ENCODE data around the gene SETD4. TPM values are rescaled to one million over a fixed set of nuclear protein-coding genes. Genes with fewer than 3 reads are reported as not detected.
A peak's percentile ranks its signal among the peaks of the same experiment; 100 is the strongest.
"Not testable (repeated sequence)": the region's sequence is repeated elsewhere in the genome, so short reads cannot be mapped to it uniquely, and the experiment has no call there.

The SETD4 gene
- total RNA-seq: 23.2 and 23.8 TPM in 2 replicates

DNA sequence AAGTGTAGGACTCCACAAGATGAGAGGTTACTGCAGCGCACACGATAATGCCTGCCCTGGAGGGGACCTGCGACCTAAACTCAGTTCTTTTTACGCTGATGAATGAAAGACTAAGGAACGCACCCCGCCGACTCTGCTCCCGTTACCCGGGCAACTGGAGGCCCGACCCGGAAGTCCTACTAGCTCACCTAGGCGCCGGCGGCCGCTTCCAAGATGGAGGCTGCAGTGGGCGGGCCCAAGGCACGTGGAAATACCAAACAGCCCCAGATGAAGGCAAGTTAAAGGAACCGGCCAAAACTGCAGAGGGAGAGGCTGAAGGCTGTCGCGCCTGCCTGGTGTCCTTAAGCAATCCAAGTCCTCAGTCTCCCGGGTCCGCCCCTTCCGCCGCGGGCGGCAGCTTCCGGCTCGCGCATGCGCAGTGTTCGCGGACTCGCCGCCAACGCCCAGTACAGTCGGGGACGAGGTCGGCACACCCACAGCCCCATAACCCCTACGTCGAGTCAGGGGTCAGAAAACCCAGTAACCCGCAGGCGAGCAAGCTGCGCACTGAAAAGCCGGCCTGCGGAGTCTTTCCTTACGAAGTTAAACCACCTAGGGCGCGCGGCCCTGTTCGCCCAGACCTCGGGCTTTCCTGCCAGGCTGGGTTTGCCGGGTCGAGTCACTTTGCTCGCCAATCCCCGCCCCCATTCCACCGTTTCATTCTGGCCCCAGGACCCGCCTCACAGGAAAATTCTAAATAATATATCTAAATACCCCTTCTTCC is at the start of gene SETD4:
Gene SETD4, minus strand, starts transcription at position 368 of the 763 bp plus-strand sequence. CDS start 1,638 bp downstream, outside the sequence.
- peak; percentile 98 for DNase-seq
- intact Hi-C loops (cut with micrococcal nuclease): loop anchor here (1.0 to 10.0 kb wide), 4 partner anchors 9 to 324 kb away; partner anchors contain the start of genes CHAF1B and MORC3
- peak within 1 kb of the TSS; percentile 99 for H3K27ac Mint-ChIP-seq
- H3K4me1 Mint-ChIP-seq: peaks cover 24% of the 10 kb centered on the region
- peak within 1 kb of the TSS; percentile 94 for H3K4me3 Mint-ChIP-seq
- H3K27me3 Mint-ChIP-seq: peaks cover 1% of the 10 kb centered on the region
- no peaks in the 10 kb centered on the region for H3K9me3 Mint-ChIP-seq
- peaks cover 30% of the 10 kb centered on the region for H3K36me3 Mint-ChIP-seq (ENCODE audit: low read depth)

- intact Hi-C loops (cut with micrococcal nuclease): loop anchor here (10.0 kb wide), 1 partner anchor 165 kb away; no protein-coding TSS in a partner anchor
- Mint-ChIP-seq H3K9me3 (no peaks in the 10 kb centered on the region), H3K4me3 (no peak overlapping the region), H3K36me3 (ENCODE audit: low read depth) (no peaks in the 10 kb centered on the region), H3K27me3 (peaks cover 34% of the 10 kb centered on the region), H3K27ac (no peak overlapping the region), H3K4me1 (peaks cover 28% of the 10 kb centered on the region)
- DNase-seq: no peak
These were observed 49.5 kb upstream of the SETD4 start for GRCh38 chr21:36109868-36110267.

GRCh38 chr21:36105327-36105842 is 45.1 kb upstream of the SETD4 start:
- intact Hi-C loops (cut with micrococcal nuclease): loop anchor here (2.0 kb wide), 1 partner anchor 27 kb away; no protein-coding TSS in a partner anchor
- Mint-ChIP-seq H3K27me3 (peaks cover 49% of the 10 kb centered on the region), H3K9me3 (no peaks in the 10 kb centered on the region), H3K27ac (no peak overlapping the region), H3K4me1 (peaks cover 16% of the 10 kb centered on the region), H3K36me3 (ENCODE audit: low read depth) (no peaks in the 10 kb centered on the region), H3K4me3 (peak overlapping the region; percentile 59)
- DNase-seq: no peak

- intact Hi-C loops (cut with micrococcal nuclease): loop anchor here (2.0 kb wide), 1 partner anchor 26 kb away; no protein-coding TSS in a partner anchor
- Mint-ChIP-seq H3K27ac (peak overlapping the region; percentile 67), H3K36me3 (ENCODE audit: low read depth) (no peaks in the 10 kb centered on the region), H3K4me1 (peaks cover 16% of the 10 kb centered on the region), H3K4me3 (peak overlapping the region; percentile 59), H3K27me3 (peaks cover 47% of the 10 kb centered on the region), H3K9me3 (no peaks in the 10 kb centered on the region)
- peak; percentile 83 for DNase-seq
These were observed 44.3 kb upstream of the SETD4 start for GRCh38 chr21:36104317-36105300.

GRCh38 chr21:36103434-36103833 is 43.1 kb upstream of the SETD4 start:
- H3K4me3 Mint-ChIP-seq: no peak overlapping the region
- no peaks in the 10 kb centered on the region for H3K9me3 Mint-ChIP-seq
- H3K27me3 Mint-ChIP-seq: peaks cover 44% of the 10 kb centered on the region
- H3K27ac Mint-ChIP-seq: no peak overlapping the region
- intact Hi-C loops (cut with micrococcal nuclease): no loop called here
- peaks cover 16% of the 10 kb centered on the region for H3K4me1 Mint-ChIP-seq
- no peak for DNase-seq
- H3K36me3 Mint-ChIP-seq (ENCODE audit: low read depth): no peaks in the 10 kb centered on the region

DNA sequence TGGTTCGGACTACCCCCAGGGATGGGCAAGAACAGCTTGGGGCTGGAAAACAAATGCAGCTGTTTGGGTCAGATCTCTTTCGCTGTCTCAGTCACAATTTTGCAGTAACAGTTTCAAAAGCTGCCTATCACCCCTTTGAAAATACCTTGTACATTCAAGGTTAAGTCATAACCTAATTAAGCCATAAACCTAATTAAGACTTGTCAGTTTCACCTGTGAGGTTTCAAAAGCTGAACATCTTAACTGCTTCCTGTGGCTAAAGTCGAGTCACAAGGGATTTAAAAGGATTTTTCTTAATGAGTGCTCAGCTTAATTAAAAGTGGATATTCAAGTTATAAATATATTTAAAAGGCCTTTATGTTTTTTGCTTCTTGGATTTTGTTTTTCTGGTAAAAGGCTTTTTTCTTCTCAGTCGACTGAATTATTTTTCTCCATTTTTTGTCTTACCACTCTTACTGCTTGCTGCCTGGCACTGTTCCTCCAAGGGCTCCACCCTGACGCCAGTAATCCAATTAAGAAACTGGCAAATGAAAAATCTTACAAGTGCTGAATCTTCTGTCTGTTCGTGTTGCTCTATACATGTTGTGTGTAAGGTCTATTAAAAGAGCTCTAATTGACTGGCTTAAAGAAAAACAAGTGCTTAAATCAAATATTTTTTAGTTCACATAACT is 40.8 kb upstream of the SETD4 start:
- Mint-ChIP-seq H3K4me1 (peaks cover 16% of the 10 kb centered on the region), H3K27ac (no peak overlapping the region), H3K27me3 (peaks cover 29% of the 10 kb centered on the region), H3K9me3 (no peaks in the 10 kb centered on the region), H3K36me3 (ENCODE audit: low read depth) (no peaks in the 10 kb centered on the region), H3K4me3 (no peak overlapping the region)
- DNase-seq: no peak
- intact Hi-C loops (cut with micrococcal nuclease): no loop called here

GRCh38 chr21:36099695-36100211 is 39.4 kb upstream of the SETD4 start:
- H3K27ac Mint-ChIP-seq; H3K4me3 Mint-ChIP-seq; intact Hi-C loops (cut with micrococcal nuclease); DNase-seq; H3K9me3 Mint-ChIP-seq; H3K36me3 Mint-ChIP-seq (ENCODE audit: low read depth); H3K4me1 Mint-ChIP-seq: not testable (repeated sequence)
- H3K27me3 Mint-ChIP-seq: peaks cover 15% of the 10 kb centered on the region

DNA sequence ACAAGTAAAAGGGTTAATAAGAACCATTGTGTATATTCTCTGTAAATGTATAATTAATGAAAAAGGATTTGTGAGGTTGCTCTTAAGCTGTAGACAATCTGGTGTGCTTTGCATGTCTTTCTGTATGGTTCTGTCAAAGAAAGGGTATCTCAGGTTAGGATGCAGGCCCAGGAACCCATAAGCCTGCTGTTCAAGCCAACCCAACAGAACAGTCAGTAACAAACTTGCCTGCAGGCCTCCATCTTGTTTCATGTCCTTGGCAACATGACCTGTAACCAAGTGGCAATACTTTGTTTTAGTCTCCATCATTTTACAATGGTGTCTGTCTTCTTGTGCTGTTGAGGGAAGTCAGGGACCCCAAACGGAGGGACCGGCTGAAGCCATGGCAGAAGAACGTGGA is 38.7 kb upstream of the SETD4 start:
- no peaks in the 10 kb centered on the region for H3K9me3 Mint-ChIP-seq
- no peaks in the 10 kb centered on the region for H3K36me3 Mint-ChIP-seq (ENCODE audit: low read depth)
- peaks cover 9% of the 10 kb centered on the region for H3K27me3 Mint-ChIP-seq
- H3K27ac Mint-ChIP-seq: no peak overlapping the region
- H3K4me3 Mint-ChIP-seq: no peak overlapping the region
- DNase-seq: no peak
- H3K4me1 Mint-ChIP-seq: peaks cover 2% of the 10 kb centered on the region
- intact Hi-C loops (cut with micrococcal nuclease): no loop called here

- Mint-ChIP-seq H3K27ac (no peak overlapping the region), H3K9me3 (peaks cover 7% of the 10 kb centered on the region), H3K36me3 (ENCODE audit: low read depth) (peaks cover 6% of the 10 kb centered on the region), H3K4me1 (peaks cover 2% of the 10 kb centered on the region), H3K4me3 (no peak overlapping the region), H3K27me3 (peaks cover 2% of the 10 kb centered on the region)
- no peak for DNase-seq
- intact Hi-C loops (cut with micrococcal nuclease): no loop called here
These were observed 37.8 kb upstream of the SETD4 start for GRCh38 chr21:36098182-36098532.

- Mint-ChIP-seq H3K27ac (no peak overlapping the region), H3K36me3 (ENCODE audit: low read depth) (peaks cover 6% of the 10 kb centered on the region), H3K9me3 (peaks cover 7% of the 10 kb centered on the region), H3K27me3 (peaks cover 2% of the 10 kb centered on the region), H3K4me3 (no peak overlapping the region), H3K4me1 (peaks cover 2% of the 10 kb centered on the region)
- DNase-seq: no peak
- intact Hi-C loops (cut with micrococcal nuclease): no loop called here
These were observed 37.3 kb upstream of the SETD4 start for GRCh38 chr21:36097427-36098181.

DNA sequence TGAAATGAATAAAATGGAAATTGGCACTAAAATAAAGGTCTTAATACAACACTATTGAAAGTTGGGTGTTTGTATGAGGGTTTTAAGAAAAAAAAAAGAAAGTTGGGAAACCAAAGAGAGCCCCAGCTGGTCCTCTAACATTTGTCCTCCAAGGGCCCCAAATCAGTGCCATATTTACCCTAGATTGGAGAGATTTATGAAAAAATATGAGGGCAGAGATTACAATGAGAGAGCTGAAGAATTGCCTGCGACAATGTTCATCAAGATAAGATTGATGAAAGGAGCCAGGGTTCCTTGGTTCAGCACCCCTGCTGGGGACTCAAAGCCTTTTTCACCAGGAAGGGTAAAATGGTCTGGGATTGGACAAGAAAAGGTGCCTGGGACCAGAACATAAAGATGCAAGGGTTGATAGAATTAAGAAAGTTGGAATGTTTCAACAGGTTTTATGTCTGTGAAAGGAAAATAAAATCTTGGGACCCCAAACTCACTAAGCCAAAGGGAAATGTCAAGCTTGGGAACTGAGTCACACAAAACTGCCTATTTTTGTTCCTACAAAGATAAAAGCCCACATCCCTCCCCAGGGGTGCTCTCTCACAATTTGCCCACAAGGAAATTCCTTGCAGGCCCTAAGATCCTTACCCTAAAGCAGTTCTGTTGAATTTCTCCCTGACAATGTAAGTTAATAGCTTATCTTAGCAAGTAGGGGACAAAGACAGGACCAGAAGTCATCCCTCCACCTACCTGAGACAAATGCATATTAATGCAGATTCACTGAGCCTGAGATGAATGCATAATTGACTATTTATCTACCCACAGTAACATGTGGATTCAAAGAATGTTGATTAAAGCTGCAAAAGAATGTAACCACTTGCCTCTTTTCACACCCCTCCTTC is 36.3 kb upstream of the SETD4 start:
- H3K4me1 Mint-ChIP-seq: peaks cover 2% of the 10 kb centered on the region

DNA sequence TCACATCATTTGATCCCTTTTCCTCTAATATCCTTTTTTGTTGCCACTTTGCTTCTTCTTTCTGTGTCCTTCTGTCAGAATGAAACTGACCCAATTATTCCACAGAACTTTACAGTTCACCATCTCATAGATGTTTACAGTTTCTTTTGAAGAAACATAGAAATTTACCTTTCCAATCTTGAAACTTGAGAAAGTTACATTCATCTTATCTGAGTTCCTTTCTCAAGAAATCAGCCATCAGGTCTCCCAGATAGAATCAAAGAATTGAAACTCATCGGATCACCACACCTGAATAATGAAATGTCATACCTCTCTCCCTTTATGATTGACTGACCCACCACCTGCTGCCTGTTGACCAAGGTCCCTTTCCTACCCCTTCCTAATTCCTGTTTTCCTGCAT is 33.2 kb upstream of the SETD4 start:
- intact Hi-C loops (cut with micrococcal nuclease): no loop called here
- DNase-seq: no peak
- Mint-ChIP-seq H3K4me1 (no peaks in the 10 kb centered on the region), H3K4me3 (no peak overlapping the region), H3K36me3 (ENCODE audit: low read depth) (peaks cover 6% of the 10 kb centered on the region), H3K27ac (no peak overlapping the region), H3K27me3 (no peaks in the 10 kb centered on the region), H3K9me3 (peaks cover 7% of the 10 kb centered on the region)

More for the DNA sequence above, 36.3 kb upstream of the SETD4 start:
- Mint-ChIP-seq H3K27ac (no peak overlapping the region), H3K27me3 (peaks cover 2% of the 10 kb centered on the region), H3K9me3 (peaks cover 7% of the 10 kb centered on the region), H3K4me3 (no peak overlapping the region), H3K36me3 (ENCODE audit: low read depth) (peaks cover 6% of the 10 kb centered on the region)
- intact Hi-C loops (cut with micrococcal nuclease): no loop called here
- no peak for DNase-seq
